Activated T-cell treated with anti-CD3 and anti-CD28 coated beads, Interleukin-2, amount 50 U/mL, for 72 hours (primary cell): Measurements from ENCODE around the gene NVL. TPM values are rescaled to one million over a fixed set of nuclear protein-coding genes. Genes with fewer than 3 reads are reported as not detected.
"Not testable (repeated sequence)": the region's sequence is repeated elsewhere in the genome, so short reads cannot be mapped to it uniquely, and the experiment has no call there.

Experiments
- ATAC-seq, 2 donors: fragments of 150-1000 bp; cut with Tn5 transposase; replicated peaks in 1 of 2; 2 replicates each; pipeline ENCODE4 v1.10.0; 2021; ENCODE audit warnings: moderate library complexity in 2 of 2, mild to moderate bottlenecking in 1 of 2
- DNase-seq, 2 donors: peaks; one replicate each; pipeline ENCODE4 v3.0.0; 2021 to 2022; ENCODE audit warnings: mixed read lengths in 1 of 2
- H3K27ac Mint-ChIP-seq: one replicate; pipeline ENCODE4 v1.8.0; 2022; ENCODE audit warnings: mild to moderate bottlenecking, moderate library complexity, mixed read lengths
- H3K27me3 Mint-ChIP-seq: one replicate; pipeline ENCODE4 v1.8.0; 2022; ENCODE audit warnings: low read depth, mixed read lengths
- H3K36me3 Mint-ChIP-seq, 2 donors: one replicate each; pipeline ENCODE4 v1.8.0; 2022; ENCODE audit warnings: mixed read lengths in 2 of 2, mild to moderate bottlenecking in 1 of 2; ENCODE audit not compliant: insufficient read depth in 2 of 2
- H3K4me1 Mint-ChIP-seq: one replicate; pipeline ENCODE4 v1.8.0; 2022; ENCODE audit warnings: low read depth, mixed read lengths
- H3K4me3 Mint-ChIP-seq, 2 donors: one replicate each; pipeline ENCODE4 v1.8.0; 2022; ENCODE audit warnings: mild to moderate bottlenecking in 2 of 2, mixed read lengths in 2 of 2, moderate library complexity in 2 of 2
- H3K9me3 Mint-ChIP-seq, 2 donors: one replicate each; pipeline ENCODE4 v1.8.0; 2022; ENCODE audit warnings: mixed read lengths in 2 of 2
- total RNA-seq, 2 donors: library from RNA; stranded (reverse); gene quantifications; one replicate each; pipeline ENCODE4 v1.2.3, GENCODE V29; 2022

NVL gene
- total RNA-seq, 2 donors from 2014 or later: 39.0 to 51.7 TPM

- Mint-ChIP-seq H3K27ac (peak overlapping the region; percentile 99), H3K9me3 (no peaks in the 10 kb centered on the region), H3K27me3 (no peaks in the 10 kb centered on the region), H3K36me3 (peaks cover 0 to 2% of the 10 kb centered on the region in 2 donors), H3K4me1 (peaks cover 54% of the 10 kb centered on the region), H3K4me3 (peak overlapping the region; percentile 91 to 95)
- DNase-seq (no peak), ATAC-seq (no peak)
Measured at GRCh38 chr1:224329484-224329841, 509 bp downstream of the NVL start.

- Mint-ChIP-seq H3K27me3 (no peaks in the 10 kb centered on the region), H3K36me3 (peaks cover 0 to 2% of the 10 kb centered on the region in 2 donors), H3K4me1 (peaks cover 46% of the 10 kb centered on the region), H3K27ac (peak overlapping the region; percentile 76), H3K4me3 (peak overlapping the region; percentile 88 to 95), H3K9me3 (no peaks in the 10 kb centered on the region)
- DNase-seq (no peak), ATAC-seq (no peak)
Measured at GRCh38 chr1:224328644-224329043, 1.3 kb downstream of the NVL start.

- ATAC-seq (no peak), DNase-seq (no peak)
- peaks cover 2 to 3% of the 10 kb centered on the region in 2 donors for H3K36me3 Mint-ChIP-seq
- no peaks in the 10 kb centered on the region for H3K9me3 Mint-ChIP-seq
- peaks cover 46% of the 10 kb centered on the region for H3K4me1 Mint-ChIP-seq
- H3K4me3 Mint-ChIP-seq: no peak overlapping the region
- H3K27ac Mint-ChIP-seq: no peak overlapping the region
- H3K27me3 Mint-ChIP-seq: no peaks in the 10 kb centered on the region
Measured at GRCh38 chr1:224325959-224326358, 4.0 kb downstream of the NVL start.

- H3K27ac Mint-ChIP-seq: peak overlapping the region; percentile 39
- ATAC-seq (no peak), DNase-seq (no peak)
- peaks cover 0 to 3% of the 10 kb centered on the region in 2 donors for H3K36me3 Mint-ChIP-seq
- H3K27me3 Mint-ChIP-seq: no peaks in the 10 kb centered on the region
- H3K4me3 Mint-ChIP-seq: no peak overlapping the region
- H3K4me1 Mint-ChIP-seq: peaks cover 15% of the 10 kb centered on the region
- no peaks in the 10 kb centered on the region for H3K9me3 Mint-ChIP-seq
Measured at GRCh38 chr1:224321706-224322105, 8.3 kb downstream of the NVL start.

GRCh38 chr1:224317383-224318045 lies 12.5 kb downstream of the NVL start:
- no peak for ATAC-seq

GRCh38 chr1:224312025-224312424 lies 17.9 kb downstream of the NVL start:
- no peaks in the 10 kb centered on the region for H3K4me1 Mint-ChIP-seq
- no peak overlapping the region for H3K4me3 Mint-ChIP-seq
- H3K27ac Mint-ChIP-seq: no peak overlapping the region
- no peaks in the 10 kb centered on the region for H3K9me3 Mint-ChIP-seq
- peaks cover 0 to 7% of the 10 kb centered on the region in 2 donors for H3K36me3 Mint-ChIP-seq
- no peaks in the 10 kb centered on the region for H3K27me3 Mint-ChIP-seq
- ATAC-seq: no peak
- DNase-seq: no peak

More at GRCh38 chr1:224317383-224318045, 12.5 kb downstream of the NVL start:
- H3K27me3 Mint-ChIP-seq: no peaks in the 10 kb centered on the region
- H3K27ac Mint-ChIP-seq: peak overlapping the region; percentile 63
- no peak for DNase-seq
- no peak overlapping the region for H3K4me3 Mint-ChIP-seq
- peaks cover 0 to 3% of the 10 kb centered on the region in 2 donors for H3K36me3 Mint-ChIP-seq
- no peaks in the 10 kb centered on the region for H3K9me3 Mint-ChIP-seq
- peaks cover 8% of the 10 kb centered on the region for H3K4me1 Mint-ChIP-seq

- not testable (repeated sequence) for H3K36me3 Mint-ChIP-seq, H3K9me3 Mint-ChIP-seq, H3K4me3 Mint-ChIP-seq, ATAC-seq, DNase-seq, H3K27me3 Mint-ChIP-seq, H3K27ac Mint-ChIP-seq, H3K4me1 Mint-ChIP-seq
Measured at GRCh38 chr1:224311503-224311902, 18.5 kb downstream of the NVL start.

GRCh38 chr1:224308064-224308463 lies 21.9 kb downstream of the NVL start:
- Mint-ChIP-seq H3K4me3 (no peak overlapping the region), H3K36me3 (peaks cover 6 to 19% of the 10 kb centered on the region in 2 donors), H3K9me3 (no peaks in the 10 kb centered on the region), H3K27me3 (no peaks in the 10 kb centered on the region), H3K27ac (no peak overlapping the region), H3K4me1 (no peaks in the 10 kb centered on the region)
- DNase-seq: no peak
- ATAC-seq: no peak

- ATAC-seq (no peak), DNase-seq (no peak)
- no peaks in the 10 kb centered on the region for H3K4me1 Mint-ChIP-seq
- no peaks in the 10 kb centered on the region for H3K9me3 Mint-ChIP-seq
- peaks cover 6 to 26% of the 10 kb centered on the region in 2 donors for H3K36me3 Mint-ChIP-seq
- peak overlapping the region; percentile 7 for H3K27ac Mint-ChIP-seq
- no peaks in the 10 kb centered on the region for H3K27me3 Mint-ChIP-seq
- no peak overlapping the region for H3K4me3 Mint-ChIP-seq
Measured at GRCh38 chr1:224304767-224305166, 25.2 kb downstream of the NVL start.

- no peak overlapping the region for H3K27ac Mint-ChIP-seq
Measured at GRCh38 chr1:224302947-224303346, 27.0 kb downstream of the NVL start.

GRCh38 chr1:224301391-224301790 lies 28.6 kb downstream of the NVL start:
- no peak overlapping the region for H3K27ac Mint-ChIP-seq
- no peak overlapping the region for H3K4me3 Mint-ChIP-seq
- no peaks in the 10 kb centered on the region for H3K9me3 Mint-ChIP-seq
- H3K27me3 Mint-ChIP-seq: no peaks in the 10 kb centered on the region
- ATAC-seq (no peak), DNase-seq (no peak)
- H3K4me1 Mint-ChIP-seq: no peaks in the 10 kb centered on the region
- H3K36me3 Mint-ChIP-seq: peaks cover 10 to 29% of the 10 kb centered on the region in 2 donors

More at GRCh38 chr1:224302947-224303346, 27.0 kb downstream of the NVL start:
- H3K27me3 Mint-ChIP-seq: no peaks in the 10 kb centered on the region
- no peak overlapping the region for H3K4me3 Mint-ChIP-seq
- no peak for DNase-seq
- no peaks in the 10 kb centered on the region for H3K9me3 Mint-ChIP-seq
- no peaks in the 10 kb centered on the region for H3K4me1 Mint-ChIP-seq
- ATAC-seq: no peak
- peaks cover 10 to 28% of the 10 kb centered on the region in 2 donors for H3K36me3 Mint-ChIP-seq

GRCh38 chr1:224300346-224300745 lies 29.6 kb downstream of the NVL start:
- Mint-ChIP-seq H3K27ac (no peak overlapping the region), H3K27me3 (no peaks in the 10 kb centered on the region), H3K4me3 (no peak overlapping the region), H3K9me3 (no peaks in the 10 kb centered on the region), H3K36me3 (peaks cover 10 to 29% of the 10 kb centered on the region in 2 donors), H3K4me1 (no peaks in the 10 kb centered on the region)
- DNase-seq (no peak), ATAC-seq (no peak)

- H3K4me1 Mint-ChIP-seq: no peaks in the 10 kb centered on the region
- H3K4me3 Mint-ChIP-seq: no peak overlapping the region
- peaks cover 12 to 31% of the 10 kb centered on the region in 2 donors for H3K36me3 Mint-ChIP-seq
- DNase-seq (no peak), ATAC-seq (no peak)
- H3K27ac Mint-ChIP-seq: no peak overlapping the region
- no peaks in the 10 kb centered on the region for H3K27me3 Mint-ChIP-seq
- H3K9me3 Mint-ChIP-seq: no peaks in the 10 kb centered on the region
Measured at GRCh38 chr1:224298346-224299330, 31.3 kb downstream of the NVL start.
